ENCODE results near the gene LCAT.

- TF ChIP-seq, protein P1, sequence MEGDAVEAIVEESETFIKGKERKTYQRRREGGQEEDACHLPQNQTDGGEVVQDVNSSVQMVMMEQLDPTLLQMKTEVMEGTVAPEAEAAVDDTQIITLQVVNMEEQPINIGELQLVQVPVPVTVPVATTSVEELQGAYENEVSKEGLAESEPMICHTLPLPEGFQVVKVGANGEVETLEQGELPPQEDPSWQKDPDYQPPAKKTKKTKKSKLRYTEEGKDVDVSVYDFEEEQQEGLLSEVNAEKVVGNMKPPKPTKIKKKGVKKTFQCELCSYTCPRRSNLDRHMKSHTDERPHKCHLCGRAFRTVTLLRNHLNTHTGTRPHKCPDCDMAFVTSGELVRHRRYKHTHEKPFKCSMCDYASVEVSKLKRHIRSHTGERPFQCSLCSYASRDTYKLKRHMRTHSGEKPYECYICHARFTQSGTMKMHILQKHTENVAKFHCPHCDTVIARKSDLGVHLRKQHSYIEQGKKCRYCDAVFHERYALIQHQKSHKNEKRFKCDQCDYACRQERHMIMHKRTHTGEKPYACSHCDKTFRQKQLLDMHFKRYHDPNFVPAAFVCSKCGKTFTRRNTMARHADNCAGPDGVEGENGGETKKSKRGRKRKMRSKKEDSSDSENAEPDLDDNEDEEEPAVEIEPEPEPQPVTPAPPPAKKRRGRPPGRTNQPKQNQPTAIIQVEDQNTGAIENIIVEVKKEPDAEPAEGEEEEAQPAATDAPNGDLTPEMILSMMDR (IDR thresholded peaks at IDR 0.05; ENCODE audit: insufficient read depth, low read length) = no peak
- TF ChIP-seq POLR2AphosphoS5 (IDR thresholded peaks at IDR 0.05; ENCODE audit: low read depth) = no peak
These were observed 24.7 kb upstream of the LCAT start, which contains the start of gene SLC12A4 for GRCh38 chr16:67968400-67969253.
